GM12878 (cell line): ENCODE results near the gene AGER. TPM values are rescaled to one million over a fixed set of nuclear protein-coding genes. Genes with fewer than 3 reads are reported as not detected.

ENCODE experiments used
- ATAC-seq: fragments of 200-7000 bp; cut with Tn5 transposase; 3 replicates; pipeline ENCODE4 v1.9.1; 2020; ENCODE audit warnings: mild to moderate bottlenecking, moderate library complexity
- BruUV-seq: library from RNA; stranded (reverse); fragments of 400-500 nt; replicated peaks from 2 replicates; lab custom pipeline; 2021; lab: Mats Ljungman, UMichigan
- CTCF ChIA-PET: fragments of 300-600 bp; sonication (Branson Sonifier 250); formaldehyde crosslinking; extraction: SDS; loops from one replicate; lab custom pipeline; 2021; ENCODE audit warnings: inconsistent platforms; lab: Yijun Ruan, JAX
- POLR2A ChIA-PET: fragments of 350-600 bp; formaldehyde crosslinking; extraction: SDS; loops from one replicate; lab custom pipeline; 2021; ENCODE audit warnings: inconsistent platforms; lab: Charles Lee
- RAD21 ChIA-PET: fragments of 300-600 bp; sonication (Branson Sonifier 250); formaldehyde crosslinking; loops from one replicate; lab custom pipeline; 2023; ENCODE audit warnings: antibody characterized with exemption; ENCODE audit not compliant: unreplicated experiment; lab: Charles Lee
- SMC1A ChIA-PET: fragments of 300-600 bp; sonication (Branson Sonifier 250); formaldehyde crosslinking; loops from one replicate; lab custom pipeline; 2023; ENCODE audit not compliant: unreplicated experiment, uncharacterized antibody; lab: Charles Lee
- DNase-seq: peaks from one replicate; pipeline ENCODE4 v3.0.0-alpha.2; 2011; ENCODE audit warnings: low read depth, low spot score
- FAIRE-seq: peaks from 3 replicates; lab custom pipeline; 2011; peaks lifted over from hg19 to GRCh38; lab: Jason Lieb, UNC
- H2AFZ ChIP-seq: 2 replicates; pipeline ENCODE4 v1.6.0; 2011; ENCODE audit warnings: low read depth, low read length, control low read depth; ENCODE audit not compliant: control insufficient read depth
- H3K27ac ChIP-seq: 2 replicates; pipeline ENCODE4 v1.5.1; 2011; ENCODE audit warnings: control low read depth; ENCODE audit not compliant: control insufficient read depth, insufficient read depth
- H3K27me3 ChIP-seq, 2 experiments: replicated peaks in 1 of 2; 2 replicates each; pipeline versions ENCODE4 v1.6.0 to v1.6.1; 2011; ENCODE audit warnings: low read length in 1 of 2; ENCODE audit not compliant: control insufficient read depth in 2 of 2, insufficient read depth in 2 of 2
- H3K36me3 ChIP-seq, 2 experiments: 2 replicates each; pipeline ENCODE4 v1.5.1; 2011; ENCODE audit warnings: low read length in 1 of 2; ENCODE audit not compliant: control insufficient read depth in 2 of 2, insufficient read depth in 2 of 2
- H3K4me1 ChIP-seq: 2 replicates; pipeline ENCODE4 v1.6.1; 2011; ENCODE audit warnings: mild to moderate bottlenecking, low read length, moderate library complexity, mixed read lengths; ENCODE audit not compliant: control insufficient read depth, insufficient read depth
- H3K4me2 ChIP-seq: 2 replicates; pipeline ENCODE4 v1.6.0; 2011; ENCODE audit warnings: control low read depth; ENCODE audit not compliant: control insufficient read depth, insufficient read depth
- H3K4me3 ChIP-seq: fragments of 200-600 bp; sonication (generic); 2 replicates; pipeline ENCODE4 v1.5.1; 2016
- H3K79me2 ChIP-seq: 2 replicates; pipeline ENCODE4 v1.6.0; 2011; ENCODE audit warnings: low read length; ENCODE audit not compliant: control insufficient read depth, insufficient read depth
- H3K9ac ChIP-seq: 2 replicates; pipeline ENCODE4 v1.8.0; 2011; ENCODE audit warnings: low read length, control low read depth, mixed read lengths; ENCODE audit not compliant: control insufficient read depth, insufficient read depth
- H3K9me3 ChIP-seq: replicated peaks from 3 replicates; pipeline ENCODE4 v1.5.1; 2011; ENCODE audit warnings: mild to moderate bottlenecking, low read length; ENCODE audit not compliant: control insufficient read depth, insufficient read depth
- H4K20me1 ChIP-seq: 2 replicates; pipeline ENCODE4 v1.6.0; 2011; ENCODE audit not compliant: control insufficient read depth, insufficient read depth
- FOXM1 ChIP-seq: IDR thresholded peaks from 2 replicates; pipeline ENCODE4 v1.6.1; 2012; ENCODE audit warnings: low read depth, mild to moderate bottlenecking, inconsistent platforms, low read length, moderate library complexity
- IKZF2 ChIP-seq, 2 experiments: fragments of 450-650 bp; IDR thresholded peaks; 2 replicates each; pipeline ENCODE4 v1.6.1; 2017; ENCODE audit warnings: mild to moderate bottlenecking in 2 of 2, moderate library complexity in 2 of 2
- NR2C1 ChIP-seq: fragments of 450-650 bp; IDR thresholded peaks from 2 replicates; pipeline ENCODE4 v1.6.1; 2017; ENCODE audit warnings: antibody characterized with exemption, mild to moderate bottlenecking, moderate library complexity
- POU2F2 ChIP-seq: IDR thresholded peaks from 3 replicates; pipeline ENCODE4 v1.6.1; 2011; ENCODE audit warnings: low read depth, mild to moderate bottlenecking, low read length, borderline replicate concordance
- RELB ChIP-seq: fragments of 450-650 bp; IDR thresholded peaks from 2 replicates; pipeline ENCODE4 v1.6.1; 2017; ENCODE audit warnings: low read depth, mild to moderate bottlenecking, moderate library complexity
- SMARCA5 ChIP-seq: fragments of 450-650 bp; IDR thresholded peaks from 2 replicates; pipeline ENCODE4 v1.6.1; 2017; ENCODE audit warnings: mild to moderate bottlenecking
- SPI1 ChIP-seq: IDR thresholded peaks from 2 replicates; pipeline ENCODE4 v1.6.1; 2011; ENCODE audit warnings: low read depth, mild to moderate bottlenecking, low read length, moderate library complexity, borderline replicate concordance; ENCODE audit not compliant: insufficient read depth
- ZNF217 ChIP-seq: fragments of 450-650 bp; IDR thresholded peaks from 2 replicates; pipeline ENCODE4 v1.6.1; 2017; ENCODE audit warnings: antibody characterized with exemption, mild to moderate bottlenecking
- ZNF622 ChIP-seq: fragments of 450-650 bp; IDR thresholded peaks from 2 replicates; pipeline ENCODE4 v1.6.1; 2017; ENCODE audit warnings: mild to moderate bottlenecking, inconsistent platforms
- ZNF687 ChIP-seq: fragments of 450-650 bp; IDR thresholded peaks from 2 replicates; pipeline ENCODE4 v1.6.1; 2017; ENCODE audit warnings: mild to moderate bottlenecking, moderate library complexity
- WGBS: methylation state at CpG from one replicate; pipeline ENCODE4 v1.1.6; 2016; ENCODE audit warnings: low lambda C conversion rate; ENCODE audit not compliant: insufficient replicate concordance, insufficient coverage; ENCODE audit errors: missing lambda C conversion rate; 5-methylcytosine and 5-hydroxymethylcytosine counted together
- in situ Hi-C: fragments of 300-500 bp; cut with MboI; formaldehyde crosslinking; loops from 9 replicates; pipeline ENCODE4 v1.14.3; 2018; ENCODE audit warnings: mixed read lengths
- intact Hi-C: fragments of 100-400 bp; cut with micrococcal nuclease; formaldehyde crosslinking; loops from one replicate; pipeline ENCODE4 v1.14.2; 2022; ENCODE audit not compliant: unreplicated experiment
- polyA plus RNA-seq, 11 experiments: library from polyadenylated mRNA; depleted of rRNA in 4 of 11; unstranded in 6 of 11; stranded (reverse) in 5 of 11; fragments of >200 nt; fragmentation: Nextera tagmentation in 4 of 11; fragmentation: Illumina TruSeq in 1 of 11; extraction: Ambion mirVana in 4 of 11; extraction: Trizol in 1 of 11; gene quantifications; 1 replicate in 1 of 11; 2 replicates in 10 of 11; pipeline versions ENCODE4 v1.2.1 to v1.2.3, GENCODE V29; 2011 to 2016; ENCODE audit warnings: inconsistent platforms in 2 of 11, missing spikeins in 2 of 11, low read depth in 1 of 11
- total RNA-seq, 4 experiments: library from RNA; depleted of rRNA in 3 of 4; stranded (reverse); fragments of >200 nt in 3 of 4; fragmentation: Illumina TruSeq in 1 of 4; extraction: Trizol in 1 of 4; gene quantifications; 2 replicates each; pipeline versions ENCODE4 v1.2.1 to v1.2.3, GENCODE V29; 2013 to 2021

Gene AGER
- total and polyA plus RNA-seq, 10 of the 15 experiments (the other 5 are each of a cell fraction or from before 2014, with no cell fraction given), result 1.1 to 18.2 (median 3.9) TPM

- no TSS peak for BruUV-seq
- intact Hi-C loops (no loop called here), in situ Hi-C loops (no loop called here)
- ATAC-seq, result peak; percentile 69
- ChIA-PET RAD21 (interaction anchor here (1.1 kb wide), 1 partner anchor 31 kb away, joined by 5 read pairs; no protein-coding TSS in a partner anchor), CTCF (interaction anchor here (1.2 kb wide), 1 partner anchor 501 kb away, joined by 4 read pairs; no protein-coding TSS in a partner anchor), SMC1A (interaction anchor here (0.8 to 1.7 kb wide), 3 partner anchors 31 to 466 kb away, joined by 3 to 6 read pairs (median 4); no protein-coding TSS in a partner anchor), POLR2A (no interaction called here)
- Histone ChIP-seq H4K20me1 (no peaks in the 10 kb centered on the region), H3K4me3 (0 out of 2 replicates have a peak overlapping the region, but pooled peaks have one; percentile 23), H3K4me1 (peaks cover 37% of the 10 kb centered on the region), H2AFZ (no peak overlapping the region; the same call in 1 of the 2 replicates), H3K27ac (peak overlapping the region; percentile 24; the same call in 1 of the 2 replicates), H3K36me3 (no peaks in the 10 kb centered on the region), H3K4me2 (peak overlapping the region; percentile 59), H3K27me3 (no peaks in the 10 kb centered on the region; a peak in 1 of 4 replicates), H3K9me3 (no peaks in the 10 kb centered on the region; the same call in 2 of the 3 replicates), H3K79me2 (no peaks in the 10 kb centered on the region), H3K9ac (no peak overlapping the region)
- no peak for DNase-seq
- 1% methylated on average over 7 of the region's 7 CpGs for WGBS
- no peak for FAIRE-seq
- no peak for TF ChIP-seq FOXM1
- 0 out of 4 replicates have a peak, but pooled peaks of 1 of the 2 experiments have one; percentile 9 for TF ChIP-seq IKZF2 (IDR thresholded peaks at IDR 0.05)
- TF ChIP-seq ZNF687, result no peak
- TF ChIP-seq ZNF622, result no peak
- TF ChIP-seq SPI1, result peak; percentile 43
- peak; percentile 42; the same call in 1 of the 3 replicates for TF ChIP-seq POU2F2
- TF ChIP-seq ZNF217, result 0 out of 2 replicates have a peak, but pooled peaks have one; percentile 38
- no peak for TF ChIP-seq RELB
- TF ChIP-seq SMARCA5, result 0 out of 2 replicates have a peak, but pooled peaks have one; percentile 25
- no peak for TF ChIP-seq NR2C1
These were observed 42.4 kb upstream of the AGER start for GRCh38 chr6:32226434-32226833.
